ENCODE data around the gene ARHGAP25. TPM values are rescaled to one million over a fixed set of nuclear protein-coding genes. Genes with fewer than 3 reads are reported as not detected.

ARHGAP25 gene
- total and polyA plus RNA-seq, 8 donors = 6.1 to 43.5 (median 9.3) TPM

GRCh38 chr2:68722712-68723111 lies 11.9 kb upstream of the ARHGAP25 start:
- Histone ChIP-seq H3K4me1 (peaks cover 0 to 26% of the 10 kb centered on the region in 2 donors), H3K27me3 (no peaks in the 10 kb centered on the region), H3K36me3 (no peaks in the 10 kb centered on the region), H3K27ac (no peak overlapping the region), H3K9me3 (no peaks in the 10 kb centered on the region), H3K4me3 (no peak overlapping the region)
- no peak for ATAC-seq
- DNase-seq = no peak
- intact Hi-C loops (cut with DNase I) = no loop called here
- TF ChIP-seq CTCF (IDR thresholded peaks at IDR 0.05) = no peak

GRCh38 chr2:68723181-68723580 lies 11.4 kb upstream of the ARHGAP25 start:
- no peaks in the 10 kb centered on the region for H3K27me3 ChIP-seq
- no peaks in the 10 kb centered on the region for H3K9me3 ChIP-seq
- H3K4me3 ChIP-seq = no peak overlapping the region
- H3K36me3 ChIP-seq = no peaks in the 10 kb centered on the region
- ATAC-seq = no peak
- TF ChIP-seq CTCF (IDR thresholded peaks at IDR 0.05) = no peak
- no peak overlapping the region for H3K27ac ChIP-seq
- no peak for DNase-seq
- H3K4me1 ChIP-seq = peaks cover 0 to 26% of the 10 kb centered on the region in 2 donors
- intact Hi-C loops (cut with DNase I) = no loop called here

GRCh38 chr2:68726100-68726499 lies 8.5 kb upstream of the ARHGAP25 start:
- Histone ChIP-seq H3K9me3 (no peaks in the 10 kb centered on the region), H3K27ac (no peak overlapping the region), H3K4me3 (no peak overlapping the region), H3K36me3 (no peaks in the 10 kb centered on the region), H3K4me1 (peaks cover 0 to 35% of the 10 kb centered on the region in 2 donors), H3K27me3 (no peaks in the 10 kb centered on the region)
- intact Hi-C loops (cut with DNase I) = no loop called here
- DNase-seq = no peak
- TF ChIP-seq CTCF (IDR thresholded peaks at IDR 0.05) = no peak
- no peak for ATAC-seq

- TF ChIP-seq CTCF (IDR thresholded peaks at IDR 0.05) = no peak
- Histone ChIP-seq H3K27ac (peak overlapping the region in 1 of 2 donors; percentile 33), H3K36me3 (no peaks in the 10 kb centered on the region), H3K9me3 (no peaks in the 10 kb centered on the region), H3K4me1 (peaks cover 0 to 35% of the 10 kb centered on the region in 2 donors), H3K27me3 (no peaks in the 10 kb centered on the region), H3K4me3 (no peak overlapping the region)
- intact Hi-C loops (cut with DNase I) = no loop called here
- DNase-seq = no peak
- peak; percentile 62 for ATAC-seq
Observed at GRCh38 chr2:68726608-68727367, 7.8 kb upstream of the ARHGAP25 start.

- no peak for ATAC-seq
- no peaks in the 10 kb centered on the region for H3K27me3 ChIP-seq
- H3K4me1 ChIP-seq = peaks cover 0 to 41% of the 10 kb centered on the region in 2 donors
- no peaks in the 10 kb centered on the region for H3K36me3 ChIP-seq
- DNase-seq = no peak
- TF ChIP-seq CTCF (IDR thresholded peaks at IDR 0.05) = no peak
- intact Hi-C loops (cut with DNase I) = no loop called here
- no peak overlapping the region for H3K27ac ChIP-seq
- H3K4me3 ChIP-seq = no peak overlapping the region
- no peaks in the 10 kb centered on the region for H3K9me3 ChIP-seq
Observed at GRCh38 chr2:68727683-68728375, 6.8 kb upstream of the ARHGAP25 start.
